NCI-H2227 treated with DMSO at 0.1 percent for 48 hours (cell line): ENCODE measurements around the gene DYNC1H1.

Experiments
- DNase-seq: peaks from one replicate; lab custom pipeline; 2025; lab: John Stamatoyannopoulos, UW

Gene DYNC1H1

GRCh38 chr14:101964297-101965180 is at the start of gene DYNC1H1:
Gene DYNC1H1, plus strand, starts transcription at chr14:101964573. Its CDS starts 119 bp downstream, at chr14:101964692.
- peak; percentile 90 for DNase-seq

GRCh38 chr14:101915871-101916815 is 48.2 kb upstream of the DYNC1H1 start:
- no peak for DNase-seq

DNA sequence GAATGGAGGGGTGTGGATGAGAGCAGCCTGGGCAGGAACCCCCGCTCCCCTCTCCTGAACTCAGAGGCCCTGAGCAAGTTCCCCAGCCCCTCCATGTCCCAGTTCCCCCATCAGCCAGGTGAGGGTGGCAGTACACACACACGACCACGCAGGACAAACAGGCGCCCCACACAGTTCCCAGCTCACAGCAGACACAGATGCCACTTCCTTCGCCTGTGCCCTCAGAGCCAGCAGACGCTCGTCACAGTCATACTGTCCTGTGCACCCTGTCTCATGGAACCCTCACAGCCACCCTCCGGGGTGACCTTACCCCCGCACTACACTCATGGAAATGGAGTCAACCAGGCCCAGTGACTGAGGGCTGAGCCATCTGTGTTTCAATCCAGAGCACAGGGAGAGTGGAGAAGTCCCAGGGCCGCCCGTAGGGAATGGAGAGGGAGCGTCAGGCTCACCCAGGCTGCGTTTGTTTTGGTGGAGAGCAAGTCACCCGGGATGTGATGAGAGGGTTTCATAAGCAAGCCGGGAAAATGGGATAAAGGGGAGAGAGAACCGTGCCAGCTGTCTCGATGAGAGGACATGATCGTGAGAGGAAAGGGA is 47.5 kb upstream of the DYNC1H1 start:
- DNase-seq, result no peak

- no peak for DNase-seq
Measured at GRCh38 chr14:101917413-101918017, 46.9 kb upstream of the DYNC1H1 start.

DNA sequence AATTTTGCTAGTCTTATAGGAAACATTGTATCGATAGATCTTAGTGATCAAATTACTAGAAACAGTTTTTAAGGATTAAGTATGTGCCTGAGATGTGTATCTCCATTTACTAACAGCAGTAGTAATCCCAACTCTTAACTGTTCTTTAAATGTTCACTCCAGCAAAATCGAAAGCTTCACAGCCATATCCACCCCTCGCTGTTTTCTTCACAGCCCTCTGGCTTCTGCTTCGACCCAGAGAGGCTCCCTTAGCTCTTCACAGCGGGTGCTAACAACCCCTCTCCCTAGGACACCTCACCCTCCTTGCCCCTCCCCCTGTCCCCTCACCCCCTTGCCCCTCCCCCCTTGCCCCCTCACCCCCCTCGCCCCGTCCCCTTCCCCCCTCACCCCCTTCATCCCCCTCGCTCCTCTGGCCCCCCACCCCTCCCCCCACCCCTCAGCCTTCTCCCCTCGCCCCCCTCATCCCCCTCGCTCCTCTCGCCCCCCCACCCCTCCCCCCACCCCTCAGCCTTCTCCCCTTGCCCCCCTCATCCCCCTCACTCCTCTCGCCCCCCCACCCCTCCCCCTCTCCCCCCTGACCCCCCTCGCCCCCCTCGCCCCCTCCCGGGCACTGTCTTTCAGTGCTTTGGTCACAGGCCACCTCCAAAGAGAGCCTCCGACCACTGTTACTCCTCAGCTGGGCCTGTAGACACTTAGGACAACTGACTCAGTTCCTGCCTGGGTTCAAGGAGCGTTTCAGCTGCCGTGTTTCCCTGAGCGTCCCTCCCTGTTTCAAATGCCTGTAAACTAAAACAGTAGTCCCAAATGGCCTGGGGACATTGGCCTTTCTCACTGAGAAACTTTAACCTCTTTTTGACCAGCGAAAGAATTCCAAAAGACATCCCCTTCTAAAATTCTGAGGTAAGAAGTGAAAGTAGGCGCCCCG is 46.0 kb upstream of the DYNC1H1 start:
- DNase-seq, result no peak

DNA sequence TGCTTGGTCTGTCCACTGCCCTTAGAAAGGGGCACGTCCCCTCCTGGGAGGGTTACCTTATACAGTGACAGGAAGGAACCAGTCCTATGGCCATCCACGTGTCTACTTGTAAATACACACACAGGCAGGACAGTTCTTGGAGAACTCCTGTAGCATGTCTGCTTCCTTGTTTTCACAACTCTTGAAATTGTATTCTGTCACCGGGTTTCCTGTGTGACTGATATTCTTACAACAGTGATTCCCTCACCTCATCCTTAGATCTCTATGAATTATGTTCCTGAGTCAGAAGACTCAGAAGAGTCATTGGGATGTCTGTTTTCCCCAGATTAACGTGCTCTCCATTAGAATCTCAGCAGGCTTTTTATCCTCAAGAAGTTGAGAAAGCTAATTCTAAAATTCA is 44.1 kb upstream of the DYNC1H1 start:
- no peak for DNase-seq

GRCh38 chr14:101922866-101923265 is 41.5 kb upstream of the DYNC1H1 start:
- no peak for DNase-seq

DNA sequence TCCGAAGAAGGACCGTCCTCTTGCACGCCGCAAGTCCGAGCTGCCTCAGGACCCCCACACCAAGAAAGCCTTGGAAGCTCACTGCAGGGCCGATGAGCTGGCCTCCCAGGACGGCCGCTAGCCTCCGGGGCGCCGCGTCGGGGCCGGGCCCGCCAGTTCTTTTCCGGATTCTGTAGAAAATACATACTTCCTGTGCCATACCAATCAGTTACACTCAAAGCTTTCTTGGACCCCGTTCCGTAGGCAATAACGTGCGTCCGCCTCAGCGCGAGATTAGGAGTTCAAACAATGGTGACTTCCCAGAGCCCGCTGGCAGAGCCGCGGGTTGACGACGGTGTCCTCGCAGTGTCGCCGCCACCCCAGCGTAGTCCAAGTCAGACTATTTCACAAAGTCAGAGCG is 39.2 kb upstream of the DYNC1H1 start:
- no peak for DNase-seq

GRCh38 chr14:101926085-101926484 is 38.3 kb upstream of the DYNC1H1 start:
- DNase-seq, result no peak

DNA sequence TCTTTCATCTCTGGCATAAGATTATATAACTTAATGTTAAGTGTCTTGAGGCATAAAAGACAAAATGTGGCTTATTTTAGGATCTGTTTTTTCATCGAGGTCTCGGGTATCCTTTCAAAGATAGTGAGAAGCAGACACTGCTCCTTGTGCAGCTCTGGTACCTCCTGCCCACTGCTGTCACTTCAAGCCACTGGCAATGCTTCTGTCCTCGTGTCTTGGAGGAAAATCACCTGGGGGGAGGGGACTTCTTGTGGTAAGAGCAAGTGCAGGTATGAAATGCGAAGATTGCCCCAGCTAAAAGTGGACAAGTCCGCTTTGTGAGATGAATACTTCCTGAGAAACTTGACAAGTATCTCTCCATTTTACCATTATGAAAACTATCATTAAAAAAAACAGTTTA is 37.8 kb upstream of the DYNC1H1 start:
- no peak for DNase-seq

GRCh38 chr14:101927859-101928258 is 36.5 kb upstream of the DYNC1H1 start:
- no peak for DNase-seq

GRCh38 chr14:101928415-101928841 is 35.9 kb upstream of the DYNC1H1 start:
- no peak for DNase-seq

GRCh38 chr14:101929096-101929495 is 35.3 kb upstream of the DYNC1H1 start:
- no peak for DNase-seq

GRCh38 chr14:101929946-101930345 is 34.4 kb upstream of the DYNC1H1 start:
- DNase-seq, result no peak

GRCh38 chr14:101932673-101933072 is 31.7 kb upstream of the DYNC1H1 start:
- no peak for DNase-seq

DNA sequence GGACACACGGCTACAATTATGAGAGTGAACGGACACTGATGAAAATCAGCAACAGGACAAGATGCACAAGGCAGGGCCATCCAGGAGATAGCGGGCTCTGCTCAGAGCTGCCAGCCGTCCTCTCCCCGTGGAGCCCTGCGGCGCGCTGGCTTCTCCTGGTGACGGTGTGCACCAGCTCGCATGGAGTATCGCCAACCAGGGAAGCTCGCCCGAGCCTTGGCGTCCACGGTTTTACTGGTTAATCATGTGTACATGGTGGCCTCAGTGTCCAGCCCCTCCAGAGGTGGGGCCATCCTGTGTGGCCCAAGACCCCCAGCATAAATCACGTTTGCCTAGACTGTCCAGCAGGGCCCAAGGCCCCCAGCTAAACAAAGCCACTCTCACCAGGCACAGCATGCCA is 31.2 kb upstream of the DYNC1H1 start:
- DNase-seq, result no peak

GRCh38 chr14:101934601-101935150 is 29.7 kb upstream of the DYNC1H1 start:
- DNase-seq, result no peak

- no peak for DNase-seq
Measured at GRCh38 chr14:101937926-101938767, 26.2 kb upstream of the DYNC1H1 start.

DNA sequence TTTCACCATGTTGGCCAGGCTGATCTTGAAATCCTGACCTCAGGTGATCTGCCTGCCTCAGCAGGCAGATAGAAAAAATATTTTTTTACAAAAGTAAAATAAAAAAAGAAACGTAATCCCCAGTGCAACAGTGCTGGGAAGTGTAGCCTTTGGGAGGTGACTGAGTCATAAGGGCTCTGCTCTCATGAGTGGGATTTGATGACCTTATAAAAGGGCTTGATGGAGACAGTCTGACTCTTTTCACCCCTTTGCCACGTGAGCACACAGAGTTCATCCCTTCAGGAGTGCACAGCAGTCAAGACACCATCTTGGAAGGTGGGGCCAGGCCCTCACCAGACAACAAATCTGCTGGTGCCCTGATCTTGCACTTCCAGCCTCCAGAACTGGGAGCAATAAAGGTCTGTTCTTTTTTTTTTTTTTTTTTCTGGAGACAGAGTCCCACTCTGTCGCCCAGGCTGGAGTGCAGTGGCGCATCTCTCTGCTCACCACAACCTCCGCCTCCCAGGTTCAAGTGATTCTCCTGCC is 24.7 kb upstream of the DYNC1H1 start:
- DNase-seq, result no peak
